HG03103 (cell line): ENCODE data around the gene LCE5A.
"Not testable (repeated sequence)": the region's sequence is repeated elsewhere in the genome, so short reads cannot be mapped to it uniquely, and the experiment has no call there.

Source experiments
- ATAC-seq: cut with Tn5 transposase; IDR thresholded peaks from one replicate; pipeline ENCODE4 v1.9.1; 2021; ENCODE audit warnings: low read depth; ENCODE audit not compliant: unreplicated experiment

The LCE5A gene

GRCh38 chr1:152515434-152515783, 4.8 kb downstream of the LCE5A start:
- ATAC-seq = no peak

GRCh38 chr1:152516082-152516481, 5.5 kb downstream of the LCE5A start:
- ATAC-seq = no peak

GRCh38 chr1:152517237-152517811, 6.7 kb downstream of the LCE5A start:
- ATAC-seq = no peak

GRCh38 chr1:152519851-152520250, 9.2 kb downstream of the LCE5A start:
- no peak for ATAC-seq

GRCh38 chr1:152520561-152521090, 10.0 kb downstream of the LCE5A start:
- no peak for ATAC-seq

GRCh38 chr1:152525080-152525641, 14.6 kb downstream of the LCE5A start:
- ATAC-seq = no peak

GRCh38 chr1:152533327-152533938, 22.8 kb downstream of the LCE5A start:
- no peak for ATAC-seq

- ATAC-seq = no peak
Measured at GRCh38 chr1:152535774-152536173, 25.2 kb downstream of the LCE5A start.

GRCh38 chr1:152537496-152537895, 26.9 kb downstream of the LCE5A start:
- no peak for ATAC-seq

GRCh38 chr1:152539901-152540300, 29.3 kb downstream of the LCE5A start:
- ATAC-seq = no peak

- ATAC-seq = no peak
Measured at GRCh38 chr1:152543820-152544219, 33.2 kb downstream of the LCE5A start.

GRCh38 chr1:152546704-152547103, 36.1 kb downstream of the LCE5A start:
- no peak for ATAC-seq

GRCh38 chr1:152548358-152548757, 37.8 kb downstream of the LCE5A start:
- not testable (repeated sequence) for ATAC-seq
